Activated naive CD4-positive, alpha-beta T cell treated with anti-CD3 and anti-CD28 coated beads, Interleukin-2, amount 50 U/mL, for 72 hours (primary cell): ENCODE data around the gene ARMCX4. TPM values are rescaled to one million over a fixed set of nuclear protein-coding genes. Genes with fewer than 3 reads are reported as not detected.

ENCODE experiments used
- ATAC-seq, 2 donors: fragments of 150-1000 bp; cut with Tn5 transposase; 2 replicates each; pipeline ENCODE4 v1.10.0; 2021; ENCODE audit warnings: mild to moderate bottlenecking in 2 of 2, moderate library complexity in 2 of 2
- DNase-seq, 2 donors: peaks; one replicate each; pipeline ENCODE4 v3.0.0; 2021 to 2022; ENCODE audit warnings: low spot score in 2 of 2
- H3K27ac Mint-ChIP-seq, 2 donors: one replicate each; pipeline ENCODE4 v1.8.0; 2022; ENCODE audit warnings: mild to moderate bottlenecking in 2 of 2, mixed read lengths in 2 of 2
- H3K36me3 Mint-ChIP-seq, 2 donors: one replicate each; pipeline ENCODE4 v1.8.0; 2022; ENCODE audit warnings: mixed read lengths in 2 of 2
- H3K9me3 Mint-ChIP-seq, 2 donors: one replicate each; pipeline ENCODE4 v1.8.0; 2022; ENCODE audit warnings: mixed read lengths in 2 of 2
- total RNA-seq, 2 donors: library from RNA; stranded (reverse); gene quantifications; one replicate each; pipeline ENCODE4 v1.2.3, GENCODE V29; 2022

ARMCX4 gene
- total RNA-seq, 2 donors from 2014 or later = 7.2 to 7.6 TPM

DNA sequence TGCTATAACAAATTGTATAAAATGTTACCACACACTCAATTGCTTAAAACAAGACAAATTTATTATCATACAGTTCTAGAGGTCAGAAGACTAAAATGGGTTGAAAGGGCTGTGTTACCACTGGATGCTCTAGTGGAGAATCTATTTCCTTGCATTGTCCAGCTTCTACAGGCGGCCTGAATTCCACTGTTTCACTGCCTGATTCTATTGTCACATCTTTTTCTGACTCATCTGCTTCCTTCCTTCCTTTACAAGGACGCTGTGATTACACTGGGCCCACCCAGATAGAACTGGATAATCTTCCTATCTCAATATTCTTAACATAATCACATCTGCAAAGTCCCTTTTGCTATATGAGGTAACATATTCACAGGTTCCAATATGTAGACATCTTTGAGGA is 45.7 kb downstream of the ARMCX4 start:
- Mint-ChIP-seq H3K27ac (no peak overlapping the region), H3K36me3 (peaks cover 0 to 5% of the 10 kb centered on the region in 2 donors), H3K9me3 (peaks cover 4% of the 10 kb centered on the region in 2 donors)
- ATAC-seq (no peak), DNase-seq (no peak)

Other genes starting within 250 kb of the ARMCX4 start
- under 1 TPM in 1 of 2 donors, not detected in 1; 0.11 TPM for gene TAF7L, start 194.1 kb upstream of the ARMCX4 start, total RNA-seq
- gene TIMM8A, start 136.7 kb upstream of the ARMCX4 start, total RNA-seq = 10 to 100 TPM; 17.4 to 21.9 TPM
- under 1 TPM; 0.19 to 0.41 TPM for gene BTK, start 99.3 kb upstream of the ARMCX4 start, total RNA-seq
- gene RPL36A, start 94.4 kb upstream of the ARMCX4 start, total RNA-seq = 100 to 1,000 TPM; 236 to 271 TPM
- 10 to 100 TPM; 63.8 to 98.2 TPM for gene GLA, start 77.5 kb upstream of the ARMCX4 start, total RNA-seq
- 10 to 100 TPM; 27.8 to 30.9 TPM for gene HNRNPH2, start 77.2 kb upstream of the ARMCX4 start, total RNA-seq
- gene ARMCX1, start 65.1 kb downstream of the ARMCX4 start, total RNA-seq = 1 to 10 TPM; 2.4 to 2.8 TPM
- gene ARMCX6, start 132.5 kb downstream of the ARMCX4 start, total RNA-seq = 10 to 100 TPM; 36.1 to 44.6 TPM
- 10 to 100 TPM; 34.3 to 43.7 TPM for gene ARMCX3, start 137.7 kb downstream of the ARMCX4 start, total RNA-seq
- 10 to 100 TPM; 14.2 to 20.9 TPM for gene ARMCX2, start 174.4 kb downstream of the ARMCX4 start, total RNA-seq